Fibroblast of skin of left quadriceps (primary cell): ENCODE results near the gene PTCH1.

Experiments
- DNase-seq, 2 experiments: peaks; one replicate each; pipeline ENCODE4 v3.0.0-alpha.2; 2013; ENCODE audit warnings: low read depth in 2 of 2

The PTCH1 gene

DNA sequence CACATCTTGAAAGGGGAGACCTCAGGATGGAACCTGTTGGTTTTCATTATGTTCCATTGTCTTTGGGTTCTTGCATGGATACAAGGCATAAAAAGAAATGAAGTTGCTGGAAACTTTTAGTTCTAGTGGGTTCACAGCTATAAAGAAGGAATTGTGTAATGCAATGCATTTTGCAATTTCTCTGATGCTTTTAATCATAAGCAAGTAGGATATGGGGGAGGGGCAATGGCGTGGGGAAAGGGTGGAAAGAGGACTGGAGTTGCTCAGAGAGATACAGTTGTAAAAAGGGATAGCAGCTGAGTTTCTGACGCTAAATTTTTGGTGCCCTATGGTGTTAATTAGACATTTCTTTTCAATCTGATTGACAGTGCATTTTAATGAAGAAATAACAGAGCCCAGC is 110.7 kb downstream of the PTCH1 start:
- peak; percentile 54 to 70 for DNase-seq

DNA sequence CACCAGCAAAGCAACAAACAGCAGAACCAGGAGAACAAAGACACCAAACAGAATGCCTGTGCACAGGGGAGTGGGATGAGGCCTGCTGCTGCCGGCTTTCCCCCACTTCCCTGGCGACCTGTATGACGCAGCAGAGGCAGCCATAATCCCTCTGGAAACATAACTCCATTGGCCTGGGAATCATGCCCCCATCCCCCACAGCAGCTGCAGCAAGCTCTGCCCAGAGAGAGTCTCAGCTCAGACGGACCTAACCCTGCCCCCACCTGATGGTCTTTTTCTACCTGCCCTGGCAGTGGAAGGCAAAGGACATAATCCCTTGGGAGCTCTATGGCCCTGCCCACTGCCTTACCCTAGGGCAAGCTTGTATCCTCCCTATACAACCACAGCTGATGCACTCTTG is 117.5 kb downstream of the PTCH1 start:
- no peak for DNase-seq
